OCI-LY1 (cell line): Measurements from ENCODE around the gene ALOX5.

Source experiments
- H2AFZ ChIP-seq: fragments of 200-600 bp; sonication (generic), shearing (Covaris generic); 2 replicates; pipeline ENCODE4 v1.6.0; 2014; ENCODE audit warnings: antibody characterized with exemption, mild to moderate bottlenecking, low read length
- H3F3A ChIP-seq: fragments of 200-600 bp; sonication (generic), shearing (Covaris generic); 2 replicates; pipeline ENCODE4 v1.6.0; 2014; ENCODE audit warnings: mild to moderate bottlenecking, antibody characterized with exemption, low read length, moderate library complexity; ENCODE audit not compliant: insufficient read depth
- H3K27ac ChIP-seq: fragments of 200-600 bp; sonication (generic); 2 replicates; pipeline ENCODE4 v1.5.1; 2014; ENCODE audit warnings: low read length, mixed run types, mild to moderate bottlenecking, low read depth; ENCODE audit not compliant: poor library complexity, severe bottlenecking
- H3K27me3 ChIP-seq: fragments of 200-600 bp; sonication (generic); 2 replicates; pipeline ENCODE4 v1.6.0; 2014; ENCODE audit warnings: antibody characterized with exemption, mild to moderate bottlenecking, low read length, moderate library complexity; ENCODE audit not compliant: insufficient read depth
- H3K36me3 ChIP-seq: fragments of 200-600 bp; sonication (generic); 2 replicates; pipeline ENCODE4 v1.6.1; 2014; ENCODE audit warnings: mild to moderate bottlenecking, antibody characterized with exemption, low read length, moderate library complexity, mixed read lengths; ENCODE audit not compliant: insufficient read depth
- H3K4me1 ChIP-seq: fragments of 200-600 bp; sonication (generic); 2 replicates; pipeline ENCODE4 v1.5.1; 2014; ENCODE audit warnings: mild to moderate bottlenecking, low read length, moderate library complexity; ENCODE audit not compliant: insufficient read depth, severe bottlenecking
- H3K4me2 ChIP-seq: fragments of 200-600 bp; sonication (generic), shearing (Covaris generic); 2 replicates; pipeline ENCODE4 v1.6.1; 2014; ENCODE audit warnings: low read length
- H3K4me3 ChIP-seq: fragments of 200-600 bp; sonication (generic); 2 replicates; pipeline ENCODE4 v1.5.1; 2014; ENCODE audit warnings: low read length, low read depth, mild to moderate bottlenecking, mixed read lengths; ENCODE audit not compliant: poor library complexity, severe bottlenecking
- H3K79me2 ChIP-seq: fragments of 200-600 bp; shearing (Covaris generic); 2 replicates; pipeline ENCODE4 v1.6.1; 2016; ENCODE audit warnings: mixed run types, low read length, mixed read lengths; ENCODE audit not compliant: insufficient read depth
- H3K9ac ChIP-seq: fragments of 200-600 bp; sonication (generic), shearing (Covaris generic); 2 replicates; pipeline ENCODE4 v1.6.1; 2014; ENCODE audit warnings: mild to moderate bottlenecking, low read length, mixed read lengths
- H3K9me2 ChIP-seq: fragments of 200-600 bp; sonication (generic), shearing (Covaris generic); 2 replicates; pipeline ENCODE4 v1.6.1; 2014; ENCODE audit warnings: low read depth, mild to moderate bottlenecking, low read length, mixed read lengths
- H3K9me3 ChIP-seq: fragments of 200-600 bp; shearing (Covaris generic); 2 replicates; pipeline ENCODE4 v1.6.1; 2014; ENCODE audit warnings: low read length, mixed read lengths
- H4K20me1 ChIP-seq: fragments of 200-600 bp; sonication (generic), shearing (Covaris generic); 2 replicates; pipeline ENCODE4 v1.6.0; 2016; ENCODE audit warnings: mild to moderate bottlenecking, low read length; ENCODE audit not compliant: insufficient read depth
- CTCF ChIP-seq: fragments of 200-600 bp; sonication (generic), shearing (Covaris generic); IDR thresholded peaks from 2 replicates; pipeline ENCODE4 v1.5.1; 2017; ENCODE audit warnings: mild to moderate bottlenecking, antibody characterized with exemption, low read length, moderate library complexity, mixed read lengths
- EZH2 ChIP-seq: fragments of 200-600 bp; sonication (generic), shearing (Covaris generic); IDR thresholded peaks from 2 replicates; pipeline ENCODE4 v1.8.0; 2017; ENCODE audit warnings: borderline replicate concordance, mixed run types, mild to moderate bottlenecking, antibody characterized with exemption, low read length, moderate library complexity, mixed read lengths

ALOX5 gene

GRCh38 chr10:45403151-45403550 is 29.1 kb downstream of the ALOX5 start:
- Histone ChIP-seq H3K9me2 (no peaks in the 10 kb centered on the region), H3K27me3 (no peaks in the 10 kb centered on the region), H2AFZ (no peak overlapping the region), H3F3A (no peaks in the 10 kb centered on the region), H3K36me3 (peaks cover 100% of the 10 kb centered on the region), H3K4me3 (no peak overlapping the region), H4K20me1 (no peaks in the 10 kb centered on the region), H3K79me2 (peaks cover 41% of the 10 kb centered on the region), H3K4me2 (no peak overlapping the region), H3K27ac (no peak overlapping the region), H3K9ac (no peak overlapping the region), H3K4me1 (no peaks in the 10 kb centered on the region), H3K9me3 (peaks cover 2% of the 10 kb centered on the region; the same call in 1 of the 2 replicates)
- no peak for TF ChIP-seq EZH2
- no peak for TF ChIP-seq CTCF

GRCh38 chr10:45404087-45404769 is 30.2 kb downstream of the ALOX5 start:
- Histone ChIP-seq H3K27ac (no peak overlapping the region), H3F3A (no peaks in the 10 kb centered on the region), H3K4me1 (no peaks in the 10 kb centered on the region), H3K9me2 (no peaks in the 10 kb centered on the region), H3K9me3 (peaks cover 2% of the 10 kb centered on the region; the same call in 1 of the 2 replicates), H3K79me2 (peaks cover 43% of the 10 kb centered on the region), H4K20me1 (no peaks in the 10 kb centered on the region), H3K4me2 (no peak overlapping the region), H3K27me3 (no peaks in the 10 kb centered on the region), H2AFZ (no peak overlapping the region), H3K9ac (no peak overlapping the region), H3K4me3 (no peak overlapping the region), H3K36me3 (peaks cover 100% of the 10 kb centered on the region)
- TF ChIP-seq EZH2 (no peak), CTCF (no peak)

- H3K27me3 ChIP-seq: no peaks in the 10 kb centered on the region
- H3K9me3 ChIP-seq: peaks cover 2% of the 10 kb centered on the region
- no peak overlapping the region for H3K4me3 ChIP-seq
- H3K36me3 ChIP-seq: peaks cover 100% of the 10 kb centered on the region
- H2AFZ ChIP-seq: no peak overlapping the region
- no peaks in the 10 kb centered on the region for H3K4me1 ChIP-seq
- H3K27ac ChIP-seq: no peak overlapping the region
- TF ChIP-seq EZH2: no peak
- no peak for TF ChIP-seq CTCF
- H4K20me1 ChIP-seq: no peaks in the 10 kb centered on the region
- H3F3A ChIP-seq: no peaks in the 10 kb centered on the region
- H3K79me2 ChIP-seq: peaks cover 39% of the 10 kb centered on the region; the same call in 1 of the 2 replicates
- H3K9me2 ChIP-seq: no peaks in the 10 kb centered on the region
- H3K9ac ChIP-seq: no peak overlapping the region
- no peak overlapping the region for H3K4me2 ChIP-seq
Measured at GRCh38 chr10:45404770-45405120, 30.7 kb downstream of the ALOX5 start.
